Fibroblast of lung (primary cell): ENCODE data around the gene COL27A1. TPM values are rescaled to one million over a fixed set of nuclear protein-coding genes. Genes with fewer than 3 reads are reported as not detected.

Experiments used
- DNase-seq, 2 donors: peaks; one replicate each; pipeline versions ENCODE4 v3.0.0 to v3.0.0-alpha.2; 2010; ENCODE audit warnings: low read depth in 2 of 2
- H2AFZ ChIP-seq: 2 replicates; pipeline ENCODE4 v1.5.1; 2012; ENCODE audit warnings: low read length, control low read depth, inconsistent platforms
- H3K27ac ChIP-seq: 2 replicates; pipeline ENCODE4 v1.5.1; 2011; ENCODE audit warnings: low read length, control low read depth; ENCODE audit not compliant: insufficient read depth
- H3K27me3 ChIP-seq: 2 replicates; pipeline ENCODE4 v1.5.1; 2011; ENCODE audit warnings: mild to moderate bottlenecking, low read length; ENCODE audit not compliant: control insufficient read depth, insufficient read depth
- H3K36me3 ChIP-seq: 2 replicates; pipeline ENCODE4 v1.5.1; 2011; ENCODE audit warnings: low read length; ENCODE audit not compliant: control insufficient read depth, insufficient read depth
- H3K4me1 ChIP-seq: 2 replicates; pipeline ENCODE4 v1.5.1; 2011; ENCODE audit warnings: low read length; ENCODE audit not compliant: control insufficient read depth, insufficient read depth; ENCODE audit errors: extremely low read depth
- H3K4me2 ChIP-seq: 2 replicates; pipeline ENCODE4 v1.5.1; 2011; ENCODE audit warnings: low read length, control low read depth; ENCODE audit not compliant: insufficient read depth; ENCODE audit errors: extremely low read depth
- H3K4me3 ChIP-seq, 4 experiments: fragments of 200-600 bp in 1 of 4; sonication (generic) in 1 of 4; replicated peaks in 1 of 4; 2 replicates each; pipeline ENCODE4 v1.5.1; 2011 to 2016; ENCODE audit warnings: low read length in 4 of 4, low read depth in 3 of 4, mild to moderate bottlenecking in 3 of 4, control low read depth in 2 of 4, inconsistent platforms in 1 of 4, mixed read lengths in 1 of 4; ENCODE audit not compliant: insufficient read depth in 1 of 4; ENCODE audit errors: control extremely low read depth in 1 of 4
- H3K79me2 ChIP-seq: 2 replicates; pipeline ENCODE4 v1.5.1; 2012; ENCODE audit warnings: mild to moderate bottlenecking, low read length, inconsistent platforms; ENCODE audit not compliant: control insufficient read depth, insufficient read depth
- H3K9ac ChIP-seq: 2 replicates; pipeline ENCODE4 v1.5.1; 2011; ENCODE audit warnings: mild to moderate bottlenecking, low read length, control low read depth; ENCODE audit not compliant: insufficient read depth
- H3K9me3 ChIP-seq: 2 replicates; pipeline ENCODE4 v1.5.1; 2012; ENCODE audit warnings: low read depth, low read length; ENCODE audit not compliant: control insufficient read depth, insufficient read depth
- H4K20me1 ChIP-seq: 2 replicates; pipeline ENCODE4 v1.5.1; 2011; ENCODE audit warnings: low read length; ENCODE audit not compliant: control insufficient read depth, insufficient read depth; ENCODE audit errors: extremely low read depth
- CTCF ChIP-seq, 2 donors: IDR thresholded peaks in 1 of 2; conservative IDR thresholded peaks in 1 of 2; 1 replicate in 1 of 2; 2 replicates in 1 of 2; pipeline ENCODE4 v1.5.1; 2011 to 2012; ENCODE audit warnings: low read length in 2 of 2, control low read depth in 1 of 2, inconsistent platforms in 1 of 2, low read depth in 1 of 2, mild to moderate bottlenecking in 1 of 2
- EZH2 ChIP-seq: IDR thresholded peaks from 2 replicates; pipeline ENCODE4 v1.5.1; 2012; ENCODE audit warnings: low read length, control low read depth, mild to moderate bottlenecking; ENCODE audit errors: missing control alignments
- polyA plus RNA-seq, 2 donors: library from polyadenylated mRNA; depleted of rRNA in 1 of 2; stranded (reverse) in 1 of 2; unstranded in 1 of 2; fragments of >200 nt; gene quantifications; 2 replicates each; pipeline ENCODE4 v1.2.1, GENCODE V29; 2011 to 2012; ENCODE audit warnings: missing spikeins in 1 of 2
- total RNA-seq: library from RNA; depleted of rRNA; stranded (reverse); fragments of >200 nt; gene quantifications from 2 replicates; pipeline ENCODE4 v1.2.1, GENCODE V29; 2014

COL27A1 gene
- total and polyA plus RNA-seq, 2 donors (not counting 1 experiment from before 2014, with no cell fraction given) = 2.4 to 5.4 TPM

- Histone ChIP-seq H2AFZ (no peak overlapping the region), H3K9me3 (no peaks in the 10 kb centered on the region), H3K36me3 (peaks cover 8% of the 10 kb centered on the region), H3K4me1 (no peaks in the 10 kb centered on the region), H3K9ac (no peak overlapping the region), H3K4me2 (no peak overlapping the region), H3K79me2 (no peaks in the 10 kb centered on the region), H4K20me1 (no peaks in the 10 kb centered on the region), H3K27me3 (no peaks in the 10 kb centered on the region), H3K27ac (no peak overlapping the region), H3K4me3 (no peak overlapping the region)
- DNase-seq = no peak
- TF ChIP-seq CTCF (conservative IDR thresholded peaks at IDR 0.05 in 1 of 2, IDR thresholded peaks at IDR 0.05 in 1 of 2; ENCODE audit: low read depth in 1 of 2, low read length in 2 of 2) (no peak), EZH2 (no peak)
These were observed 85.6 kb downstream of the COL27A1 start for GRCh38 chr9:114240647-114241558.

GRCh38 chr9:114242837-114243236 is 87.5 kb downstream of the COL27A1 start:
- DNase-seq = no peak
- H3K4me3 ChIP-seq = no peak overlapping the region
- no peak overlapping the region for H3K9ac ChIP-seq
- no peaks in the 10 kb centered on the region for H3K4me1 ChIP-seq
- H3K4me2 ChIP-seq = no peak overlapping the region
- no peaks in the 10 kb centered on the region for H3K27me3 ChIP-seq
- H3K27ac ChIP-seq = no peak overlapping the region
- H4K20me1 ChIP-seq = no peaks in the 10 kb centered on the region
- no peaks in the 10 kb centered on the region for H3K9me3 ChIP-seq
- H2AFZ ChIP-seq = no peak overlapping the region
- H3K79me2 ChIP-seq = no peaks in the 10 kb centered on the region
- H3K36me3 ChIP-seq = peaks cover 8% of the 10 kb centered on the region
- TF ChIP-seq CTCF (conservative IDR thresholded peaks at IDR 0.05 in 1 of 2, IDR thresholded peaks at IDR 0.05 in 1 of 2; ENCODE audit: low read depth in 1 of 2, low read length in 2 of 2) (no peak), EZH2 (no peak)

- DNase-seq = no peak
- no peak overlapping the region for H2AFZ ChIP-seq
- H3K9ac ChIP-seq = no peak overlapping the region
- H3K9me3 ChIP-seq = no peaks in the 10 kb centered on the region
- no peak overlapping the region for H3K4me2 ChIP-seq
- H3K4me3 ChIP-seq = no peak overlapping the region
- TF ChIP-seq EZH2 = no peak
- TF ChIP-seq CTCF (conservative IDR thresholded peaks at IDR 0.05 in 1 of 2, IDR thresholded peaks at IDR 0.05 in 1 of 2; ENCODE audit: low read depth in 1 of 2, low read length in 2 of 2) = no peak
- H3K27me3 ChIP-seq = no peaks in the 10 kb centered on the region
- H4K20me1 ChIP-seq = no peaks in the 10 kb centered on the region
- no peaks in the 10 kb centered on the region for H3K4me1 ChIP-seq
- H3K79me2 ChIP-seq = no peaks in the 10 kb centered on the region
- peaks cover 8% of the 10 kb centered on the region for H3K36me3 ChIP-seq
- H3K27ac ChIP-seq = no peak overlapping the region
These were observed 87.9 kb downstream of the COL27A1 start for GRCh38 chr9:114243240-114243639.
